Psoas muscle (tissue), 8 donors: Measurements from ENCODE around the gene ZNF346. TPM values are rescaled to one million over a fixed set of nuclear protein-coding genes. Genes with fewer than 3 reads are reported as not detected.

Experiments
- ATAC-seq, 4 donors: fragments of 200-7000 bp; cut with Tn5 transposase; one replicate each; pipeline ENCODE4 v1.9.1; 2020; ENCODE audit warnings: moderate library complexity in 3 of 4, mild to moderate bottlenecking in 2 of 4
- DNase-seq, 2 donors: peaks; one replicate each; pipeline ENCODE4 v3.0.0-alpha.2; 2020
- H3K27ac ChIP-seq: fragments of 200-600 bp; one replicate; pipeline ENCODE4 v1.8.0; 2022
- H3K27me3 ChIP-seq, 3 donors: fragments of 200-600 bp in 1 of 3; one replicate each; pipeline versions ENCODE4 v1.6.1 to v1.8.0; 2013 to 2022; ENCODE audit warnings: low read length in 2 of 3, mild to moderate bottlenecking in 2 of 3, moderate library complexity in 1 of 3; ENCODE audit not compliant: insufficient read depth in 3 of 3
- H3K36me3 ChIP-seq, 2 donors: fragments of 200-600 bp in 1 of 2; one replicate each; pipeline versions ENCODE4 v1.6.1 to v1.8.0; 2013 to 2022; ENCODE audit warnings: low read depth in 1 of 2, mild to moderate bottlenecking in 1 of 2, moderate library complexity in 1 of 2; ENCODE audit not compliant: insufficient read depth in 1 of 2
- H3K4me1 ChIP-seq: fragments of 200-600 bp; one replicate; pipeline ENCODE4 v1.8.0; 2022
- H3K4me3 ChIP-seq: fragments of 200-600 bp; one replicate; pipeline ENCODE4 v1.8.0; 2022; ENCODE audit warnings: mild to moderate bottlenecking
- H3K9me3 ChIP-seq: fragments of 200-600 bp; one replicate; pipeline ENCODE4 v1.8.0; 2022
- CTCF ChIP-seq: fragments of 200-600 bp; IDR thresholded peaks from one replicate; pipeline ENCODE4 v1.8.0; 2022; ENCODE audit warnings: antibody characterized with exemption
- WGBS, 3 donors: extraction: QIAGEN DNeasy Blood & Tissue Kit; methylation state at CpG; one replicate each; pipeline versions ENCODE4 v1.1.6 to v1.1.7; 2013; 5-methylcytosine and 5-hydroxymethylcytosine counted together
- intact Hi-C, 2 donors: fragments of 100-400 bp; cut with DNase I; formaldehyde crosslinking; loops; one replicate each; pipeline versions ENCODE4 v1.11.0 to v1.14.2; 2022
- polyA plus RNA-seq, 3 donors: library from polyadenylated mRNA; stranded (reverse); fragments of 200-250 nt; gene quantifications; one replicate each; pipeline ENCODE4 v1.2.3, GENCODE V29; 2013
- total RNA-seq, 4 donors: library from RNA; stranded (reverse); fragmentation: NEBNext Ultra II Directional in 2 of 4; extraction: Animal tissue kit (Norgen Biotek cat#: 25700) in 2 of 4; gene quantifications; one replicate each; pipeline versions ENCODE4 v1.2.1 to v1.2.4, GENCODE V29; 2021 to 2023
- donor health status: healthy with polysubstance abuse.
- donor health status: DM: no; HTN: no; CAD: no; lungs with moderate emphysema.
- donor health status: Bipolar disorder and iron deficiency.
- donor health status: healthy.
- donor health status: DM: yes; HTN: yes; CAD: no.
- donor health status: DM: no; HTN: no; CAD: no.
- donor health status: DM: no; HTN: no; CAD: no.
- donor health status: DM: yes; HTN: yes; CAD: no.

ZNF346 gene
- total and polyA plus RNA-seq, 7 donors = 3.5 to 8.3 (median 6.7) TPM

- WGBS, 3 donors = 94 to 100% (median 96%) methylated on average over 5 of the region's 5 CpGs
- no peaks in the 10 kb centered on the region for H3K4me1 ChIP-seq
- no peak overlapping the region for H3K27ac ChIP-seq
- H3K4me3 ChIP-seq = no peak overlapping the region
- H3K9me3 ChIP-seq = no peaks in the 10 kb centered on the region
- H3K27me3 ChIP-seq = no peaks in the 10 kb centered on the region
- no peak for TF ChIP-seq CTCF
- no peaks in the 10 kb centered on the region for H3K36me3 ChIP-seq
- no peak for DNase-seq
- no peak for ATAC-seq
- intact Hi-C loops = no loop called here
Observed at GRCh38 chr5:177122566-177122965, 100.1 kb downstream of the ZNF346 start.

- no peak overlapping the region for H3K4me3 ChIP-seq
- ATAC-seq (no peak), DNase-seq (peak in 1 of 2 donors; percentile 16)
- no peaks in the 10 kb centered on the region for H3K27me3 ChIP-seq
- intact Hi-C loops = no loop called here
- H3K4me1 ChIP-seq = no peaks in the 10 kb centered on the region
- WGBS, 3 donors = 81 to 86% (median 81%) methylated on average over 15 of the region's 15 CpGs
- no peak for TF ChIP-seq CTCF
- H3K27ac ChIP-seq = no peak overlapping the region
- no peaks in the 10 kb centered on the region for H3K9me3 ChIP-seq
- no peaks in the 10 kb centered on the region for H3K36me3 ChIP-seq
Observed at GRCh38 chr5:177123789-177124485, 101.4 kb downstream of the ZNF346 start.

GRCh38 chr5:177124486-177124991, 102.0 kb downstream of the ZNF346 start:
- Histone ChIP-seq H3K4me1 (no peaks in the 10 kb centered on the region), H3K27ac (no peak overlapping the region), H3K9me3 (no peaks in the 10 kb centered on the region), H3K36me3 (no peaks in the 10 kb centered on the region), H3K4me3 (no peak overlapping the region), H3K27me3 (no peaks in the 10 kb centered on the region)
- intact Hi-C loops = no loop called here
- ATAC-seq (no peak), DNase-seq (peak in 1 of 2 donors; percentile 4)
- no peak for TF ChIP-seq CTCF
- 77 to 79% (median 78%) methylated on average over 4 of the region's 4 CpGs for WGBS, 3 donors

GRCh38 chr5:177126771-177127170, 104.3 kb downstream of the ZNF346 start:
- intact Hi-C loops = no loop called here
- H3K36me3 ChIP-seq = no peaks in the 10 kb centered on the region
- peak in 1 of 2 donors; percentile 8 for DNase-seq
- ATAC-seq = no peak
- H3K27ac ChIP-seq = no peak overlapping the region
- 77 to 92% (median 91%) methylated on average over 1 of the region's 1 CpG for WGBS, 3 donors
- no peak for TF ChIP-seq CTCF
- no peaks in the 10 kb centered on the region for H3K9me3 ChIP-seq
- H3K4me1 ChIP-seq = no peaks in the 10 kb centered on the region
- no peaks in the 10 kb centered on the region for H3K27me3 ChIP-seq
- no peak overlapping the region for H3K4me3 ChIP-seq
